Stimulated activated CD8-positive, alpha-beta memory T cell treated with anti-CD3 and anti-CD28 coated beads, Interleukin-12 subunit alpha, Interleukin-12 subunit beta, amount 100 ng/mL, for 1 hour (primary cell): ENCODE results near the gene QSER1.
A peak's percentile ranks its signal among the peaks of the same experiment; 100 is the strongest.
"Not testable (repeated sequence)": the region's sequence is repeated elsewhere in the genome, so short reads cannot be mapped to it uniquely, and the experiment has no call there.

ENCODE experiments used
- DNase-seq: peaks from one replicate; pipeline ENCODE4 v3.0.0-alpha.2; 2020; ENCODE audit warnings: low read depth

The QSER1 gene

GRCh38 chr11:32892355-32893092 lies at the start of gene QSER1:
Gene QSER1 (plus strand): TSS chr11:32892811. CDS start chr11:32893126, 315 bp downstream.
- DNase-seq = peak; percentile 34

DNA sequence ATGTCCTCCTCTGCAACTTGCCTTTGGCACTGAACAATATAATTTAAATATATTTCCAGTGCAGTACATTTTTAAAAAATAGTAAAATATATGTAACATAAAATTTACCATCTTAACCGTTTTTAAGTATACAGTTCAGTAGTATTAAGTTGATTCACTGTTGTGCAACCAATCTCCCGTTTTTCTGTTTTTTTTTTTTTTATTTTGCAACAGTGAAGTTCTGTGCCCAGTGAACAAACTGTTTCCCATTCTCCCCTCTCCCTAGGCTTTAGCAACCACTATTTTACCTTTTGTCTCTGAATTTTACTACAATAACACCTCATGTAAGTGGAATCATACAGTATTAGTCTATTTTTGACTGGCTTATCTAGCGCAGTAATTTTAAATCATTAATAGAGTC lies 49.1 kb upstream of the QSER1 start:
- DNase-seq = no peak

- no peak for DNase-seq
Measured at GRCh38 chr11:32847511-32847910, 45.1 kb upstream of the QSER1 start.

DNA sequence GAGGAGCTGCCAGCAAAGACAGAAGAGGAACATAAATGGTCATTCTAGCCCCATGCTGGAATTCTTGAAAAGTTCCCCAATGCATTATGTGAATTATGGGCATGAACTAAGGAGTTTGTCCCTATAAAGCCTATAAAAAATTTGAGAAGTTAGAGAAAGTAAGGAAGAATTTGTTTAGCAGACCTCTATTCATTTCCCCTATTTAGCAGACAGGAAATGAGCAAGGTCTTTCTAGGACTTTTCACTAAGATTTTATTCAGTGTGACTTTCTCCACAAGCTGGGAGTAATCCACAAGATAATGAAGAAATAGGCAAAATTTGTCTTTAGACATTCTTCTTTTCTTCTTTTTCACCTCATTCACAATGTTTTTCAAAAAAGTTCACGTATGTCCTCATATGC lies 42.9 kb upstream of the QSER1 start:
- no peak for DNase-seq

GRCh38 chr11:32851251-32851650 lies 41.4 kb upstream of the QSER1 start:
- no peak for DNase-seq

DNA sequence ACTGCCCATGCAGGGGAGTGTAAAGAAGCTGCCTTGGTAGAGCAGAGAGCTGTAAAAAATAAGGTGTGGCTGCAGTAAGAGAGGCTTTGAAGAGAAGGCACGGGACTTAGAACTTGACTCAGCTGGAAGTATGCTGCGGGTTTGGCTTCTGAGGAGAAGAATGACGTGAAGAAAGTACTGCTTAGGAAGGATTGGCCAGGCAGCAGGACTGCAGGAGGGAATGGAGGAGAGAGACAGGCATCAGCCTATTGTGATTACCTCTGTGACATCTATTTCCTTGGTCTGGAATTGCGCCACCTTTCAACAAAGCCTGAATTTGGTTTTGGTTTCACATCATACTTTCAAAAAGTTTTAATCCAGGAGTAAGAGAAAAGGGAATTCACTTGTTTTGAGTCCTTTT lies 40.4 kb upstream of the QSER1 start:
- DNase-seq = no peak

DNA sequence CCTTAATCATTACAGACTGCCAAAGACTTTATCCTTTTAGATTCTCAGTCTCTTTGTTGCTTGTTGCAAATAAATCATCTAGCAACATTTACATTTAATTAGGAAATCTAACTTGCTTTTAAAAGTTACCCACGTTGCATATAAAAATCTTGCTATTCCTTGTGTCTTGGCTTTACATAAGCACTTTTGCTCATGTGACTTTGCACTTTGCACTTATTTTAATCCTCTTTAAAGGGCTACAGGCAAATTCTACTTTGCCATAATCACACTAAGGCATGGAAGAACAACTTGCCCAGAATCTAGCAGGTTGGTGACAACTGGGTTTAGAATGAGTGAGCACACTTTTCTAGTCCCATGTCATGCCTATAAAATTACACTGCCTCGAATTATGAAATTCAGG lies 37.0 kb upstream of the QSER1 start:
- no peak for DNase-seq

DNA sequence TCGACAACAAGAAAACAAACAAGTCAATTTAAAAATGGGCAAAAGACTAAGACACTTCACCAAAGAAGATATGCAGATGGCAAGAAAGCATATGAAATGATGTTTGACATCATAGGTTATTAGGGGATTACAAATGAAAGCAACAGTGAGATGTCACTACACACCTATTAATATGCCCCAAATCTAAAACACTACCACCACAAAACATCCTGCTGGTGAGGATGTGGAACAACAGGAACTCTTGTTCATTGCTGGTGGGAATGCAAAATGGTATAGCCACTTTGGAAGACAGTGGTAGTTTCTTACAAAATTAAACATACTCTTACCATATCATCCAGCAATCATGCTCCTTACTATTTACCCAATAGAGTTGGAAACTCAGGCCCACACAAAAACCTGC lies 33.9 kb upstream of the QSER1 start:
- DNase-seq = no peak

DNA sequence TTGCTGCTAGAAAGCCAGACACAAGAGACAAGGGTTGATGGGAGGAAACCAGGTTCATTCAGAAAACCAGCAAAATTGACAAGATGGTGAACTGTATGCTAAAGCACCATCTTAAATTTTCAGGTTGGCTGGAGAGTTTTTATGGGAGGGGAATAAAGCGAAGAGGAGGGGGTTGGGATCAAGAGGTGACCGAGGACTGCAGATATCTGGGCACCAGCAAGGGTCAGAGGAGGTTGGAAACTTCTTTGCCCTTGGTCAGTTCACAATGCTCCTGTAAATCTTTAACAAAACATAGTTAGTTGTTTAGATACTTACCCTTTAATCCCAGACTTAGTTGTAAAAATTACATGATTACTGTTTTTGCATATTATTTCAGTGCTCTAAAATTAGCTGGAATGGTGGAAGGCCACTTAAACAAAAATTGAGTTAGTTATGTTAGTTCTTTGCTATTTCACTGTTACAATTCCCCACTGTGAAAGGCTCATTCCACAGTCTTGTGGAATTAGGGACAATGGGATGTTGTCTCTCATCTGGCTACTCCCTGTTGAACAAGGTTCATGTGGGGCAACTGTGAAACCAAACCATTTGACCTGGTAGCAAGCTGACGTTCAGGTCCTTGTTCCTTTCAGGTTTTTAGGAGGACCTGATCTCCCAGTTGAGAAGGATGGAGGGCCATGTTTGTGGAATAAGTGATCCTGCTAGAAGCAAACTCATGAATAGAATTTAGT lies 30.6 kb upstream of the QSER1 start:
- no peak for DNase-seq

DNA sequence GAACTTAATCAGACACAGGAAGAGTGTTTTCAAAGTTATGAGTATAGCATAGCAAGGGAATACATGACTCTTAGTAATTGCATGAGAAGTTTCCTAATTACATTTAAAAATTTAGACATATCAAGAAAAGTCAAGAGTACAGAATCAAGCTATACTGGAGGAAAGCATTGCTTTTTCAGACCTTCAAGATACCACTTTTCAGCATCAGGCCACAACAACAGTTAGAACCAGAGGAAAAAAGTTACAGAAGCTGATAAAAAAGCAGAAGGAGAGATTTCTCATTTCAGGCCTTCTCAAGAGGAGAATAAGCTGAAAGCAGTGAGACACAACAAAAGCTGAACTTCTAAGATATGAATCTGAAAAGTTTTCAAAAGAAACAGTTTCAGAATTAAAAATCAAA lies 28.1 kb upstream of the QSER1 start:
- DNase-seq = no peak

DNA sequence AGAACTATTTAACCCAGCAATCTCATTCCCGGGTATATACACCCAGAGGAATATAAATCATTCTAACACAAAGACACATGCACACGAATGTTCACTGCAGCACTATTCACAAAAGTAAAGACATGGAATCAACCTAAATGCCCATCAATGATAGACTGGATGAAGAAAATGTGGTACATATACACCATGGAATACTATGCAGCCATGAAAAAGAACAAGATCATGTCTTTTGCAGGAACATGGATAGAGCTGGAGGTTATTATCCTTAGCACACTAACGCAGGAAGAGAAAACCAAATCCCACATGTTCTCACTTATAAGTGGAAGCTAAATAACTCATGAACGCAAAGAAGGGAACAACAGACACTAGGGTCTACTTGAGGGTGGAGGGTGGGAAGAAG lies 23.9 kb upstream of the QSER1 start:
- DNase-seq = not testable (repeated sequence)

DNA sequence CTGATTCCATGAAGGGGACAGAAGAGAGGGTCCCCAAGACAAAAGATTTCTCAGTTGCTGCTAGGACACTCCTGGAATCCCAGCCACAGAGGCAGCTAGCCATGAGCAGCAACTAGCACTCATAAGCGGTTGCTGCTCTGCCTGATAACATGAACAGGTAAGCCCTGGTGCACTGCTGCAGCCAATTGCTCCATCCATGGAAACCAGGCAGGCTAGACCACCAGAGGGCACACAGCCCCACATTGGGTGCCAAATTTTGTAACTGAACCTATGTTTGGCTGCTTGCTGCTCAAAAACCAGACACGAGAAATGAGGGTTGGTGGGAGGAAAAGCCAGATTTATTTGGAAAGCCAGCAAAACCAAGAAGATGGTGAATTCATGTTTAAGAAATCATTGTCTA lies 21.9 kb upstream of the QSER1 start:
- peak; percentile 4 for DNase-seq

GRCh38 chr11:32874132-32874531 lies 18.5 kb upstream of the QSER1 start:
- DNase-seq = no peak

- no peak for DNase-seq
Measured at GRCh38 chr11:32881286-32881685, 11.3 kb upstream of the QSER1 start.

DNA sequence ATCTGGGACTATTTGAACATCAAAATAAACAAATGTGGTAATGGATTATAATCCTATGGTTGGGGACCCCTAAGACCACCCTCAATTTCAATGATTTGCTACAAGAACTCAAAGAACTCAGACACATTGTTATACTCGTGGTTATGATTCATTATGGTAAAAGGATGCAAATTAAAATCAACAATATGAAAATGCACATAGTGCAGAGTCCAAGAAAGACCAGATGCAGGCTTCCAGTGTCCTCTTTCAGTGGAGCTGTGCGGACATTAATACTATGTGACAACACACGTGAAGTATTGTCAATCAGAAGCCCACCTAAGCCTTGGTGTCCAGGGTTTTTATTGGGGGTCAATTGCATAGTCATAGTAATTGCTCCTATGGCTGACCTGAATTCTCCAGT lies 9.2 kb upstream of the QSER1 start:
- DNase-seq = no peak

DNA sequence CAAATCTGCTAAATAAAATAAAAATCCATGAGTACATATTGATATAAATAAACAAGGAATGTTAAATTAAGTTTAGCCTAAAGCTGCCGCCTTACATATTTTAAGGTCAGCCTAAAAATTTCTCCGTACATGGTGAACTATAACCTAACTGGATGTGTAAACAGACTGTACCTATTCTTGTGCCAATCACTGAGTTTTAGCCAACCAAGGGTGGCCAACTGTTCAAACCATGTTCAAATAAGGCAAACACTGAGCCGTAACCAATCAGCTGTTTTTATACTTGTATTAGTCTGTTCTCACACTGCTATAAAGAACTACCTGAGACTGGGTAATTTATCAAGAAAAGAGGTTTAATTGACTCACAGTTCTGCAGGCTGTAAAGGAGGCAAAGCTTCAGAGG lies 8.6 kb upstream of the QSER1 start:
- DNase-seq = no peak

DNA sequence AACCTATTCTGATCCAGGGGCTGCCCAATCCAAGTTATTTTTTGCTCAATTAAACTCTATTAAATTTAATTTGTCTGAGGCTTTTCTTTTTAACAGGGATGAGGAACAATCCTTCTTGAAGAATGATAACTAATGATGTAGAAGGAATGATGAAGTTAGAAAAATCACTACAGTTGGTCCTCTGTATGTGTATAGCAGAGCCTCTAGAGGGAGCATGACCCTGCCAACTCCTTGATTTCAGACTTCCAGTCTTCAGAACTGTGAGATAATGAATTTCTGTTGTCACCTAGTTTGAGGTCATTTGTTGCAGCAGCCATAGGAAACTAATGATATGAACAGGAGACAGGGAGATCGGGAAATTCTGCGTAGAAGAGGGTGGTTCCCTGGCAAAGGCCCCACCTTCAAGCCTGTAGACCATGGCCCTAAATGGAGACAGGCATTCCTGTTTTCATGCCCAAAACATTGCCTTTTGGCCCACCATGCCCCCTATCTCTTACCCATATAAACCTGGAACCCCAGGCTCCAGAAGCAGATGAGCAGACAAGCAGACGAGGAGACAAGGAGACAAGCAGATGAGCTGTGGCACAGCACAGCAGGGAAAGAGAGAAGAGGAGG lies 7.7 kb upstream of the QSER1 start:
- DNase-seq = no peak

GRCh38 chr11:32885556-32885955 lies 7.1 kb upstream of the QSER1 start:
- DNase-seq = no peak

DNA sequence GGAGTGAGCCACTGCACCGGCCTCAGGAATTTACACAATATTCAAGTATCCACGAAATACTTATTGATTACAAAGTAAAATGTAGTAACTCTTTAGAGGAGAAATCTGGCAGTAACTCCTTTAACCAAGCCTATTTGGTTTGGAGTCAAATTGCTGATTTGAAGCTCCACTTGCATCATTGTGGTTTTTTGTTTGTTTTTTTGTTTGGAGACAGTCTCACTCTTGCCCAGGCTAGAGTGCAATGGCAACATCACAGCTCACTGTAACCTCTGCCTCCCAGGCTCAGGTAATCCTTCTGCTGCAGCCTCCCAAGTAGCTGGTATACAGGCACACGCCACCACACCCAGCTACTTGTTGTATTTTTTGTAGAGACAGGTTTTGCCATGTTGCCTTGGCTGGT lies 6.4 kb upstream of the QSER1 start:
- DNase-seq = no peak

DNA sequence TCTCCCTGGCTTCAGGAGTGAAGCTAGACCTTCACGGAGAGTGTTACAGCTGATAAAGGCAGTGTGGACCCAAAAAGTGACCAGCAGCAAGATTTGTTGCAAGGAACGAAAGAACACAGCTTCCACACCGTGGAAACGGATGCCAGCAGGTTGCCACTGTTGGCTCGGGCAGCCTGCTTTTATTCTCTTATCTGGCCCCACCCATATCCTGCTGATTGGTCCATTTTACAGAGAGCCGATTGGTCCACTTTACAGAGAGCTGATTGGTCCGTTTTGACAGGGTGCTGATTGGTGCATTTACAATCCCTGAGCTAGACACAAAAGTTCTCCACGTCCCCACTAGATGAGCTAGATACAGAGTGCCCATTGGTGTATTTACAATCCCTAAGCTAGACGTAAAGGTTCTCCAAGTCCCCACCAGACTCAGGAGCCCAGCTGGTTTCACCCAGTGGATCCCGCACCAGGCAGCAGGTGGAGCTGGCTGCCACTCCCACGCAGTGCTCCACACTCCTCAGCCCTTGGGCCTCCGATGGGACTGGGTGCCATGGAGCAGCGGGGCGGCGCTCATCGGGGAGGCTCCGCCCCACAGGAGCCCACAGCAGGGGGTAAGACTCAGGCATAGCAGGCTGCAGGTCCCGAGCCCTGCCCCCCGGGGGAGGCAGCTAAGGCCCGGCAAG lies 4.8 kb upstream of the QSER1 start:
- DNase-seq = not testable (repeated sequence)

GRCh38 chr11:32888384-32888710 lies 4.3 kb upstream of the QSER1 start:
- DNase-seq = not testable (repeated sequence)

- no peak for DNase-seq
Measured at GRCh38 chr11:32888805-32889204, 3.8 kb upstream of the QSER1 start.
